Measurements from ENCODE around the gene CYS1. TPM values are rescaled to one million over a fixed set of nuclear protein-coding genes. Genes with fewer than 3 reads are reported as not detected.

CYS1 gene
- total and polyA plus RNA-seq, 2 of the 8 experiments (the other 6 are each of a cell fraction or from before 2014, with no cell fraction given), result 0.09 to 0.13 TPM

GRCh38 chr2:10075571-10076209, 4.5 kb downstream of the CYS1 start (continued):
- TF ChIP-seq JUN (IDR thresholded peaks at IDR 0.05; ENCODE audit: low read depth, low read length), result no peak
- no peak for TF ChIP-seq SIN3A (conservative IDR thresholded peaks at IDR 0.05 in 1 of 2, IDR thresholded peaks at IDR 0.05 in 1 of 2; ENCODE audit: low read depth in 1 of 2, low read length in 2 of 2)
- no peak for TF ChIP-seq SAP30 (IDR thresholded peaks at IDR 0.05; ENCODE audit: insufficient read depth, insufficient replicate concordance, low read length)

Measured in H1 (cell line).